ENCODE results near the gene SPPL3.

The SPPL3 gene

GRCh38 chr12:120719496-120720233, 184.5 kb downstream of the SPPL3 start:
- ATAC-seq: no peak

GRCh38 chr12:120719072-120719471, 185.1 kb downstream of the SPPL3 start:
- ATAC-seq: no peak
- TF ChIP-seq, protein P1, sequence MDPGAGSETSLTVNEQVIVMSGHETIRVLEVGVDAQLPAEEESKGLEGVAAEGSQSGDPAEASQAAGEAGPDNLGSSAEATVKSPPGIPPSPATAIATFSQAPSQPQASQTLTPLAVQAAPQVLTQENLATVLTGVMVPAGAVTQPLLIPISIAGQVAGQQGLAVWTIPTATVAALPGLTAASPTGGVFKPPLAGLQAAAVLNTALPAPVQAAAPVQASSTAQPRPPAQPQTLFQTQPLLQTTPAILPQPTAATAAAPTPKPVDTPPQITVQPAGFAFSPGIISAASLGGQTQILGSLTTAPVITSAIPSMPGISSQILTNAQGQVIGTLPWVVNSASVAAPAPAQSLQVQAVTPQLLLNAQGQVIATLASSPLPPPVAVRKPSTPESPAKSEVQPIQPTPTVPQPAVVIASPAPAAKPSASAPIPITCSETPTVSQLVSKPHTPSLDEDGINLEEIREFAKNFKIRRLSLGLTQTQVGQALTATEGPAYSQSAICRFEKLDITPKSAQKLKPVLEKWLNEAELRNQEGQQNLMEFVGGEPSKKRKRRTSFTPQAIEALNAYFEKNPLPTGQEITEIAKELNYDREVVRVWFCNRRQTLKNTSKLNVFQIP (CRISPR knock-in tag; IDR thresholded peaks at IDR 0.05; ENCODE audit: borderline replicate concordance, low read depth): no peak
- no peak for TF ChIP-seq ZFP30 (CRISPR knock-in tag; IDR thresholded peaks at IDR 0.05)
- TF ChIP-seq TOX (CRISPR knock-in tag; IDR thresholded peaks at IDR 0.05; ENCODE audit: borderline replicate concordance): no peak
- no peak for TF ChIP-seq SNAI2 (CRISPR knock-in tag; IDR thresholded peaks at IDR 0.05)
- TF ChIP-seq ZC3H10 (CRISPR knock-in tag; IDR thresholded peaks at IDR 0.05): no peak

More at GRCh38 chr12:120719496-120720233, 184.5 kb downstream of the SPPL3 start:
- TF ChIP-seq, protein P2, sequence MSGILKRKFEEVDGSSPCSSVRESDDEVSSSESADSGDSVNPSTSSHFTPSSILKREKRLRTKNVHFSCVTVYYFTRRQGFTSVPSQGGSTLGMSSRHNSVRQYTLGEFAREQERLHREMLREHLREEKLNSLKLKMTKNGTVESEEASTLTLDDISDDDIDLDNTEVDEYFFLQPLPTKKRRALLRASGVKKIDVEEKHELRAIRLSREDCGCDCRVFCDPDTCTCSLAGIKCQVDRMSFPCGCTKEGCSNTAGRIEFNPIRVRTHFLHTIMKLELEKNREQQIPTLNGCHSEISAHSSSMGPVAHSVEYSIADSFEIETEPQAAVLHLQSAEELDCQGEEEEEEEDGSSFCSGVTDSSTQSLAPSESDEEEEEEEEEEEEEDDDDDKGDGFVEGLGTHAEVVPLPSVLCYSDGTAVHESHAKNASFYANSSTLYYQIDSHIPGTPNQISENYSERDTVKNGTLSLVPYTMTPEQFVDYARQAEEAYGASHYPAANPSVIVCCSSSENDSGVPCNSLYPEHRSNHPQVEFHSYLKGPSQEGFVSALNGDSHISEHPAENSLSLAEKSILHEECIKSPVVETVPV (CRISPR knock-in tag; IDR thresholded peaks at IDR 0.05): no peak
- TF ChIP-seq RARB (CRISPR knock-in tag; IDR thresholded peaks at IDR 0.05) (no peak), ARNTL (CRISPR knock-in tag; IDR thresholded peaks at IDR 0.05; ENCODE audit: borderline replicate concordance, low read depth) (no peak), PATZ1 (CRISPR knock-in tag; IDR thresholded peaks at IDR 0.05; ENCODE audit: borderline replicate concordance) (no peak), ISL1 (CRISPR knock-in tag; IDR thresholded peaks at IDR 0.05) (no peak)
- TF ChIP-seq, protein P1 (CRISPR knock-in tag; IDR thresholded peaks at IDR 0.05; ENCODE audit: borderline replicate concordance, low read depth): no peak

DNA sequence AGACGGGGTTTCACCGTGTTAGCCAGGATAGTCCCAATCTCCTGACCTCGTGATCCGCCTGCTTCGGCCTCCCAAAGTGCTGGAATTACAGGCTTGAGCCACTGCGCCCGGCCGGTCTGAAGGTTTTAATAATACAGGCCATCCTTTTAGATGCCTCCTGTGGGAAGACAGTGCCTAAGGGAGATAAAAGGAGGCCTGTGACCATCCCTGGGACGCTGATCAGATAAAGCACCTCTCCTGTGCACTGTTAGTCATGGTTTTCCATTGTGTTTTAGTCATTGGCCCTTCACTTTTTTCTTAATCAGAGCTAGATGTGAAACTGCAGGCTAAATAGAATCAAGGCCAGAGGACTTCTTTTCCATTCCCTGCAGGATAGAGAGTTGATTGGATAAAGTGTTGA, 186.1 kb downstream of the SPPL3 start:
- no peak for ATAC-seq
- no peak for TF ChIP-seq TSHZ2 (CRISPR knock-in tag; IDR thresholded peaks at IDR 0.05)
- TF ChIP-seq, protein P1 (CRISPR knock-in tag; IDR thresholded peaks at IDR 0.05; ENCODE audit: borderline replicate concordance, low read depth): no peak
- TF ChIP-seq OSR1 (CRISPR knock-in tag; IDR thresholded peaks at IDR 0.05): no peak
- no peak for TF ChIP-seq SNAI2 (CRISPR knock-in tag; IDR thresholded peaks at IDR 0.05)
- TF ChIP-seq, protein P3, sequence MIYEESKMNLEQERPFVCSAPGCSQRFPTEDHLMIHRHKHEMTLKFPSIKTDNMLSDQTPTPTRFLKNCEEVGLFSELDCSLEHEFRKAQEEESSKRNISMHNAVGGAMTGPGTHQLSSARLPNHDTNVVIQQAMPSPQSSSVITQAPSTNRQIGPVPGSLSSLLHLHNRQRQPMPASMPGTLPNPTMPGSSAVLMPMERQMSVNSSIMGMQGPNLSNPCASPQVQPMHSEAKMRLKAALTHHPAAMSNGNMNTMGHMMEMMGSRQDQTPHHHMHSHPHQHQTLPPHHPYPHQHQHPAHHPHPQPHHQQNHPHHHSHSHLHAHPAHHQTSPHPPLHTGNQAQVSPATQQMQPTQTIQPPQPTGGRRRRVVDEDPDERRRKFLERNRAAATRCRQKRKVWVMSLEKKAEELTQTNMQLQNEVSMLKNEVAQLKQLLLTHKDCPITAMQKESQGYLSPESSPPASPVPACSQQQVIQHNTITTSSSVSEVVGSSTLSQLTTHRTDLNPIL (CRISPR knock-in tag; IDR thresholded peaks at IDR 0.05; ENCODE audit: low read depth): no peak
- TF ChIP-seq BACH2 (CRISPR knock-in tag; IDR thresholded peaks at IDR 0.05; ENCODE audit: borderline replicate concordance): no peak
- no peak for TF ChIP-seq TOX (CRISPR knock-in tag; IDR thresholded peaks at IDR 0.05; ENCODE audit: borderline replicate concordance)
- TF ChIP-seq CSDC2 (CRISPR knock-in tag; IDR thresholded peaks at IDR 0.05): no peak
- TF ChIP-seq ZNF8 (CRISPR knock-in tag; IDR thresholded peaks at IDR 0.05): no peak
- TF ChIP-seq PATZ1 (CRISPR knock-in tag; IDR thresholded peaks at IDR 0.05; ENCODE audit: borderline replicate concordance): no peak
- TF ChIP-seq ZFP3 (CRISPR knock-in tag; IDR thresholded peaks at IDR 0.05): no peak
- TF ChIP-seq ZC3H10 (CRISPR knock-in tag; IDR thresholded peaks at IDR 0.05): no peak
- TF ChIP-seq TCF4 (CRISPR knock-in tag; IDR thresholded peaks at IDR 0.05; ENCODE audit: borderline replicate concordance): no peak
- TF ChIP-seq ZNF565 (CRISPR knock-in tag; conservative IDR thresholded peaks at IDR 0.05; ENCODE audit: low read depth): no peak

Measured in SK-N-SH treated with all-trans-retinoic acid at 6 μM for 48 hours (cell line).